ENCODE data around the gene SLC25A47. TPM values are rescaled to one million over a fixed set of nuclear protein-coding genes. Genes with fewer than 3 reads are reported as not detected.

SLC25A47 gene
- total RNA-seq (under 1 TPM in 1 of 2 donors, not detected in 1; 0.12 TPM), polyA plus RNA-seq (under 1 TPM; 0.02 to 0.06 TPM)
- long read RNA-seq, donor 1, result 0 reads
- long read RNA-seq, donor 2, result 0 reads
- long read RNA-seq, donor 3, result 0 reads
- long read RNA-seq, donor 4, result 0 reads
- long read RNA-seq, donor 5, result 0 reads

- Histone ChIP-seq H3K9ac (ENCODE audit: insufficient read depth in 1 of 2, low read length in 2 of 2) (no peak within 1 kb of the TSS), H3K4me3 (no peak within 1 kb of the TSS), H3K9me3 (ENCODE audit: control insufficient read depth in 4 of 4, insufficient read depth in 3 of 4, low read length in 3 of 4) (no peaks in the 10 kb centered on the region), H3K27me3 (ENCODE audit: control insufficient read depth in 3 of 3, insufficient read depth in 3 of 3, low read length in 2 of 3) (no peaks in the 10 kb centered on the region), H3K27ac (ENCODE audit: low read depth in 1 of 2, low read length in 1 of 2) (no peak within 1 kb of the TSS), H3K4me1 (ENCODE audit: control insufficient read depth in 5 of 5, insufficient read depth in 5 of 5, low read length in 5 of 5) (no peaks in the 10 kb centered on the region), H3K36me3 (ENCODE audit: control insufficient read depth in 4 of 4, insufficient read depth in 4 of 4, low read length in 4 of 4) (no peaks in the 10 kb centered on the region)
- WGBS, 2 donors, result 93 to 94% methylated on average over 15 to 16 of the region's 16 CpGs
- ATAC-seq (ENCODE audit: insufficient read depth, low FRiP score) (no peak), DNase-seq (no peak)
- no peak for TF ChIP-seq CTCF (IDR thresholded peaks at IDR 0.05; ENCODE audit: control extremely low read depth, extremely low read depth)
Measured at GRCh38 chr14:100323121-100323941, at the start of gene SLC25A47. Gene SLC25A47 (plus strand): TSS chr14:100323339. CDS start chr14:100323415, 76 bp downstream.

GRCh38 chr14:100274250-100274649 lies 48.9 kb upstream of the SLC25A47 start:
- peaks cover 0 to 11% (median 5%) of the 10 kb centered on the region in 4 donors for H3K36me3 ChIP-seq (ENCODE audit: control insufficient read depth in 4 of 4, insufficient read depth in 4 of 4, low read length in 4 of 4)
- no peak overlapping the region for H3K27ac ChIP-seq (ENCODE audit: low read depth in 1 of 2, low read length in 1 of 2)
- no peak overlapping the region for H3K9ac ChIP-seq (ENCODE audit: insufficient read depth in 1 of 2, low read length in 2 of 2)
- no peaks in the 10 kb centered on the region for H3K27me3 ChIP-seq (ENCODE audit: control insufficient read depth in 3 of 3, insufficient read depth in 3 of 3, low read length in 2 of 3)
- DNase-seq (no peak), ATAC-seq (ENCODE audit: insufficient read depth, low FRiP score) (no peak)
- H3K9me3 ChIP-seq (ENCODE audit: control insufficient read depth in 4 of 4, insufficient read depth in 3 of 4, low read length in 3 of 4), result no peaks in the 10 kb centered on the region
- peaks cover 0 to 9% (median 5%) of the 10 kb centered on the region in 5 donors for H3K4me1 ChIP-seq (ENCODE audit: control insufficient read depth in 5 of 5, insufficient read depth in 5 of 5, low read length in 5 of 5)
- 97 to 99% methylated on average over 4 of the region's 4 CpGs for WGBS, 2 donors
- TF ChIP-seq CTCF (IDR thresholded peaks at IDR 0.05; ENCODE audit: control extremely low read depth, extremely low read depth), result no peak
- H3K4me3 ChIP-seq, result no peak overlapping the region

GRCh38 chr14:100275214-100275613 lies 47.9 kb upstream of the SLC25A47 start:
- WGBS, 2 donors, result 23 to 39% methylated on average over 7 of the region's 7 CpGs
- no peak overlapping the region for H3K27ac ChIP-seq (ENCODE audit: low read depth in 1 of 2, low read length in 1 of 2)

More at GRCh38 chr14:100275214-100275613, 47.9 kb upstream of the SLC25A47 start:
- Histone ChIP-seq H3K27me3 (ENCODE audit: control insufficient read depth in 3 of 3, insufficient read depth in 3 of 3, low read length in 2 of 3) (no peaks in the 10 kb centered on the region), H3K9me3 (ENCODE audit: control insufficient read depth in 4 of 4, insufficient read depth in 3 of 4, low read length in 3 of 4) (no peaks in the 10 kb centered on the region), H3K9ac (ENCODE audit: insufficient read depth in 1 of 2, low read length in 2 of 2) (no peak overlapping the region), H3K4me3 (no peak overlapping the region), H3K36me3 (ENCODE audit: control insufficient read depth in 4 of 4, insufficient read depth in 4 of 4, low read length in 4 of 4) (peaks cover 0 to 10% (median 7%) of the 10 kb centered on the region in 4 donors), H3K4me1 (ENCODE audit: control insufficient read depth in 5 of 5, insufficient read depth in 5 of 5, low read length in 5 of 5) (peaks cover 0 to 8% (median 5%) of the 10 kb centered on the region in 5 donors)
- DNase-seq, result no peak
- TF ChIP-seq CTCF (IDR thresholded peaks at IDR 0.05; ENCODE audit: control extremely low read depth, extremely low read depth), result no peak
- ATAC-seq (ENCODE audit: insufficient read depth, low FRiP score), result no peak
